GM12878 (cell line): ENCODE measurements around the gene FAP. TPM values are rescaled to one million over a fixed set of nuclear protein-coding genes. Genes with fewer than 3 reads are reported as not detected.

Experiments used
- ATF3 ChIP-seq: IDR thresholded peaks from 2 replicates; pipeline ENCODE4 v1.6.1; 2011; ENCODE audit warnings: low read depth, mild to moderate bottlenecking, low read length, moderate library complexity, borderline replicate concordance; ENCODE audit errors: extremely low read depth
- BCL3 ChIP-seq: IDR thresholded peaks from 2 replicates; pipeline ENCODE4 v1.6.1; 2011; ENCODE audit warnings: borderline replicate concordance, low read depth, mild to moderate bottlenecking, moderate library complexity, low read length; ENCODE audit not compliant: insufficient read depth, poor library complexity, severe bottlenecking
- CHD2 ChIP-seq: IDR thresholded peaks from 2 replicates; pipeline ENCODE4 v1.6.1; 2011; ENCODE audit warnings: low read depth, low read length, improper control_type of control experiment, borderline replicate concordance
- EP300 ChIP-seq, 2 experiments: fragments of 150-350 bp in 1 of 2; IDR thresholded peaks; 2 replicates each; pipeline ENCODE4 v1.6.1; 2011 to 2012; ENCODE audit warnings: low read depth in 2 of 2, low read length in 2 of 2, borderline replicate concordance in 1 of 2, improper control_type of control experiment in 1 of 2, inconsistent platforms in 1 of 2; ENCODE audit not compliant: control insufficient read depth in 1 of 2
- FOXM1 ChIP-seq: IDR thresholded peaks from 2 replicates; pipeline ENCODE4 v1.6.1; 2012; ENCODE audit warnings: low read depth, mild to moderate bottlenecking, inconsistent platforms, low read length, moderate library complexity
- MLLT1 ChIP-seq: fragments of 450-650 bp; IDR thresholded peaks from 2 replicates; pipeline ENCODE4 v1.6.1; 2016; ENCODE audit warnings: mild to moderate bottlenecking
- NR2C2 ChIP-seq: IDR thresholded peaks from 2 replicates; pipeline ENCODE4 v1.6.1; 2011; ENCODE audit warnings: borderline replicate concordance, low read depth; ENCODE audit not compliant: control insufficient read depth, insufficient read length
- PAX5 ChIP-seq: IDR thresholded peaks from 2 replicates; pipeline ENCODE4 v1.6.1; 2011; ENCODE audit warnings: low read depth, low read length, borderline replicate concordance
- SIX5 ChIP-seq: IDR thresholded peaks from 2 replicates; pipeline ENCODE4 v1.6.1; 2011; ENCODE audit warnings: mild to moderate bottlenecking, low read depth, low read length, moderate library complexity; ENCODE audit not compliant: severe bottlenecking
- SUPT20H ChIP-seq: IDR thresholded peaks from 2 replicates; pipeline ENCODE4 v1.6.1; 2011; ENCODE audit warnings: low read depth, mild to moderate bottlenecking, low read length, moderate library complexity, borderline replicate concordance; ENCODE audit not compliant: control insufficient read depth
- ZNF592 ChIP-seq: fragments of 450-650 bp; IDR thresholded peaks from 2 replicates; pipeline ENCODE4 v1.6.1; 2017; ENCODE audit warnings: mild to moderate bottlenecking, moderate library complexity
- polyA plus RNA-seq, 11 experiments: library from polyadenylated mRNA; depleted of rRNA in 4 of 11; unstranded in 6 of 11; stranded (reverse) in 5 of 11; fragments of >200 nt; fragmentation: Nextera tagmentation in 4 of 11; fragmentation: Illumina TruSeq in 1 of 11; extraction: Ambion mirVana in 4 of 11; extraction: Trizol in 1 of 11; gene quantifications; 1 replicate in 1 of 11; 2 replicates in 10 of 11; pipeline versions ENCODE4 v1.2.1 to v1.2.3, GENCODE V29; 2011 to 2016; ENCODE audit warnings: inconsistent platforms in 2 of 11, missing spikeins in 2 of 11, low read depth in 1 of 11
- total RNA-seq, 4 experiments: library from RNA; depleted of rRNA in 3 of 4; stranded (reverse); fragments of >200 nt in 3 of 4; fragmentation: Illumina TruSeq in 1 of 4; extraction: Trizol in 1 of 4; gene quantifications; 2 replicates each; pipeline versions ENCODE4 v1.2.1 to v1.2.3, GENCODE V29; 2013 to 2021

FAP gene
- total and polyA plus RNA-seq, 10 of the 15 experiments (the other 5 are each of a cell fraction or from before 2014, with no cell fraction given), result 0.16 TPM; not detected in 9

- TF ChIP-seq ATF3, result no peak
- no peak for TF ChIP-seq PAX5
- TF ChIP-seq CHD2, result no peak
- TF ChIP-seq SIX5, result no peak
- TF ChIP-seq SUPT20H, result no peak
- no peak for TF ChIP-seq NR2C2
- no peak for TF ChIP-seq EP300 (IDR thresholded peaks at IDR 0.05; ENCODE audit: borderline replicate concordance in 1 of 2, control insufficient read depth in 1 of 2, low read depth in 2 of 2, low read length in 2 of 2)
- TF ChIP-seq FOXM1, result no peak
- TF ChIP-seq ZNF592, result no peak
- no peak for TF ChIP-seq BCL3
- no peak for TF ChIP-seq MLLT1
- TF ChIP-seq, all 136 proteins: peak for 0
These were observed 54.8 kb downstream of the FAP start (continued) for GRCh38 chr2:162188451-162188850.
